Smooth muscle cell (in vitro differentiated cells): ENCODE measurements around the gene FRMPD4. TPM values are rescaled to one million over a fixed set of nuclear protein-coding genes. Genes with fewer than 3 reads are reported as not detected.

Experiments used
- DNase-seq: peaks from one replicate; lab custom pipeline; 2025; ENCODE audit not compliant: unreplicated experiment; lab: John Stamatoyannopoulos, UW
- H2AFZ ChIP-seq: fragments of 200-600 bp; sonication (generic); 2 replicates; pipeline ENCODE4 v1.6.0; 2016; ENCODE audit warnings: antibody characterized with exemption, low read depth, mild to moderate bottlenecking
- H3F3A ChIP-seq: fragments of 200-600 bp; sonication (generic); 2 replicates; pipeline ENCODE4 v1.6.0; 2017; ENCODE audit warnings: antibody characterized with exemption, low read depth
- H3K27ac ChIP-seq: fragments of 200-600 bp; sonication (generic); 2 replicates; pipeline ENCODE4 v1.5.1; 2016; ENCODE audit warnings: low read depth, mild to moderate bottlenecking
- H3K27me3 ChIP-seq: fragments of 200-600 bp; sonication (generic); 2 replicates; pipeline ENCODE4 v1.6.1; 2016; ENCODE audit warnings: low read depth, mild to moderate bottlenecking
- H3K36me3 ChIP-seq: fragments of 200-600 bp; sonication (generic); 2 replicates; pipeline ENCODE4 v1.5.1; 2016; ENCODE audit warnings: low read depth
- H3K4me1 ChIP-seq: fragments of 200-600 bp; sonication (generic); 2 replicates; pipeline ENCODE4 v1.5.1; 2016; ENCODE audit warnings: low read depth
- H3K4me2 ChIP-seq: fragments of 200-600 bp; sonication (generic); 2 replicates; pipeline ENCODE4 v1.6.0; 2016; ENCODE audit warnings: mild to moderate bottlenecking
- H3K4me3 ChIP-seq: fragments of 200-600 bp; sonication (generic); 2 replicates; pipeline ENCODE4 v1.5.1; 2016; ENCODE audit warnings: mild to moderate bottlenecking
- H3K79me2 ChIP-seq: fragments of 200-600 bp; sonication (generic); 2 replicates; pipeline ENCODE4 v1.6.0; 2016; ENCODE audit warnings: low read depth, mild to moderate bottlenecking
- H3K9ac ChIP-seq: fragments of 200-600 bp; sonication (generic); 2 replicates; pipeline ENCODE4 v1.6.0; 2016; ENCODE audit warnings: low read depth
- H3K9me3 ChIP-seq: fragments of 200-600 bp; sonication (generic); replicated peaks from 2 replicates; pipeline ENCODE4 v1.5.1; 2016; ENCODE audit warnings: low read depth
- H4K20me1 ChIP-seq: fragments of 200-600 bp; sonication (generic); 2 replicates; pipeline ENCODE4 v1.6.0; 2016; ENCODE audit warnings: low read depth
- WGBS: methylation state at CpG from one replicate; pipeline ENCODE4 v1.1.7; 2016; ENCODE audit warnings: low lambda C conversion rate; 5-methylcytosine and 5-hydroxymethylcytosine counted together
- polyA plus RNA-seq: library from polyadenylated mRNA; unstranded; fragments of >200 nt; fragmentation: Nextera tagmentation; extraction: Ambion mirVana; gene quantifications from 2 replicates; pipeline ENCODE4 v1.2.1, GENCODE V29; 2016
- total RNA-seq: library from RNA; depleted of rRNA; stranded (reverse); fragments of >200 nt; gene quantifications from 2 replicates; pipeline ENCODE4 v1.2.3, GENCODE V29; 2014
- TF ChIP-seq, protein P1 (sequence below): fragments of 200-600 bp; sonication (generic); IDR thresholded peaks from 2 replicates; pipeline ENCODE4 v1.5.1; 2017; ENCODE audit warnings: borderline replicate concordance, mild to moderate bottlenecking, antibody characterized with exemption; ENCODE audit not compliant: insufficient read depth, poor library complexity, severe bottlenecking

Gene FRMPD4
- total and polyA plus RNA-seq, 2 experiments from 2014 or later: 0.13 TPM; not detected in 1

DNA sequence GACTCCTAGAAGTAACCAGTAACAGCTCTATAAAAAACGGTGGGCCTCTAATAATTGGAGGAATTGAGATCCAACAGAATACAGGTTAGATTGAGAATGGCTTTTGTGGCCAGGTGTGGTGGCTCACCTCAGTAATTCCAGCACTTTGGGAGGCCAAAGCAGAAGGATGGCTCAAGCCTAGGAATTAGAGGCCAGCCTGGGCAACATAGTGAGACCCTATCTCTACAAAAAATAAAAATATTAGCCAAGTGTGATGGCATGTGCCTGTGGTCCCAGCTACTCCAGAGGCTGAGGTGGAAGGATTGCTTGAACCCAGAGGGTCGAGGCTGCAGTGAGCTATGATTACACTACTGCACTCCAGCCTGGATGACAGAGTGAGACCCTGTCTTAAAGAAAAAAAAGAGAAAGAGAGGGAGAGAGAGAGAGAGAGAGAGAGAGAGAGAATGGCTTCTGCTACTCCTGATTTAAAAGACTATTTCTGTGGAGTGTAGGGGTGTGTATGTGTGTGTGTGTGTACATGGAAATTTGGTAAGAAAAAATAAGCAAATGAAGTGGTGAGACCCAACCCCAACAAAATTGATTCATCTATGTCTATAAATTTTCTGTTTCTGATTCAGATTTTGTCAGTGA is 89.3 kb downstream of the FRMPD4 start:
- H2AFZ ChIP-seq: no peak overlapping the region
- no peaks in the 10 kb centered on the region for H4K20me1 ChIP-seq
- no peak overlapping the region for H3K9ac ChIP-seq
- TF ChIP-seq, protein P1, sequence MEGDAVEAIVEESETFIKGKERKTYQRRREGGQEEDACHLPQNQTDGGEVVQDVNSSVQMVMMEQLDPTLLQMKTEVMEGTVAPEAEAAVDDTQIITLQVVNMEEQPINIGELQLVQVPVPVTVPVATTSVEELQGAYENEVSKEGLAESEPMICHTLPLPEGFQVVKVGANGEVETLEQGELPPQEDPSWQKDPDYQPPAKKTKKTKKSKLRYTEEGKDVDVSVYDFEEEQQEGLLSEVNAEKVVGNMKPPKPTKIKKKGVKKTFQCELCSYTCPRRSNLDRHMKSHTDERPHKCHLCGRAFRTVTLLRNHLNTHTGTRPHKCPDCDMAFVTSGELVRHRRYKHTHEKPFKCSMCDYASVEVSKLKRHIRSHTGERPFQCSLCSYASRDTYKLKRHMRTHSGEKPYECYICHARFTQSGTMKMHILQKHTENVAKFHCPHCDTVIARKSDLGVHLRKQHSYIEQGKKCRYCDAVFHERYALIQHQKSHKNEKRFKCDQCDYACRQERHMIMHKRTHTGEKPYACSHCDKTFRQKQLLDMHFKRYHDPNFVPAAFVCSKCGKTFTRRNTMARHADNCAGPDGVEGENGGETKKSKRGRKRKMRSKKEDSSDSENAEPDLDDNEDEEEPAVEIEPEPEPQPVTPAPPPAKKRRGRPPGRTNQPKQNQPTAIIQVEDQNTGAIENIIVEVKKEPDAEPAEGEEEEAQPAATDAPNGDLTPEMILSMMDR: no peak
- no peaks in the 10 kb centered on the region for H3K4me1 ChIP-seq
- no peak overlapping the region for H3K4me2 ChIP-seq
- 69% methylated on average over 2 of the region's 2 CpGs for WGBS
- H3K36me3 ChIP-seq: no peaks in the 10 kb centered on the region
- no peak overlapping the region for H3K4me3 ChIP-seq
- no peaks in the 10 kb centered on the region for H3K9me3 ChIP-seq
- no peaks in the 10 kb centered on the region for H3K27me3 ChIP-seq
- H3F3A ChIP-seq: no peaks in the 10 kb centered on the region
- no peak for DNase-seq
- H3K27ac ChIP-seq: no peak overlapping the region
- H3K79me2 ChIP-seq: no peaks in the 10 kb centered on the region

DNA sequence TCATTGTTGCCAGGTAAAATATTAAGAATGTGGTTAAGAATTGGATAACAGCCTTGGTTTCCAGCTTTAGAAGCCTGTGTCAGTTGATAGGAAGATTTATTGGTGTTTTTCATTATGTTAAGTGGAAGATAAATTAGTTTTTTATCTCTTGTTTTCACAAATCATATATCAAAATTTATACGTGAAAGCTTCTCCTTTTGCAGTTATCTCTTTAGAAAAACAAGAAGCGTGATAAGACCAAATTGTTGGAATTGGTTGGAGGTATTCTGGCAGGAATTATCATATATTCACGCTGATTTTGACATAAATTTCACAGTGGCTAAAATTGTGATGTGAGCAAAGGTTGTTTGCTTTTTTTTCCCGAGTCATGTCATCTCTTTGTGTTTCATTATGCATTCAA is 90.6 kb downstream of the FRMPD4 start:
- Histone ChIP-seq H3F3A (no peaks in the 10 kb centered on the region), H4K20me1 (no peaks in the 10 kb centered on the region), H3K4me1 (no peaks in the 10 kb centered on the region), H3K36me3 (no peaks in the 10 kb centered on the region), H3K9me3 (no peaks in the 10 kb centered on the region), H3K4me2 (no peak overlapping the region), H2AFZ (no peak overlapping the region), H3K27ac (no peak overlapping the region), H3K9ac (no peak overlapping the region), H3K4me3 (no peak overlapping the region), H3K79me2 (no peaks in the 10 kb centered on the region), H3K27me3 (no peaks in the 10 kb centered on the region)
- DNase-seq: no peak
- WGBS: 68% methylated on average over 4 of the region's 4 CpGs
- TF ChIP-seq, protein P1: no peak

DNA sequence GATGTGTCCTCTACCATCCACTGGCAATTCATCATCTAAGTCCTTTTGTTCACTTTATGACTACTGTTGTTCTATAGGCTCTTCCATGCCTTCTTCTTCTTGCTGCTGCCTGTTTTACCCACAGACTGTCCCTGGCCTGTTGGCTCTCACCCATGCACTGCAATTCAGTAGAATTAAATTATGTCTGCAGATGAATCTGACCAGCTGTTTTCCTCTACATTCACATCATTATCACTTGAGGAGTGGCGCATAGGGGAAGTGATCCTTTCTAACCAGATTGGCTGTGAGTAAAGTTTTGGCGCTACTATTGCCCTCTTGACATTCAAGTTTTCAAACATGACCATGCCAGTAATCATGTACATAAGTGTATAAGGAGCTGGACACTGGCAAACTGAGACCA is 91.7 kb downstream of the FRMPD4 start:
- WGBS: 92% methylated on average over 2 of the region's 2 CpGs

More for the DNA sequence above, 91.7 kb downstream of the FRMPD4 start:
- TF ChIP-seq, protein P1: no peak
- no peaks in the 10 kb centered on the region for H3K79me2 ChIP-seq
- H3K27ac ChIP-seq: no peak overlapping the region
- H4K20me1 ChIP-seq: no peaks in the 10 kb centered on the region
- H3K4me3 ChIP-seq: no peak overlapping the region
- no peaks in the 10 kb centered on the region for H3K4me1 ChIP-seq
- H3F3A ChIP-seq: no peaks in the 10 kb centered on the region
- H3K36me3 ChIP-seq: no peaks in the 10 kb centered on the region
- no peak overlapping the region for H2AFZ ChIP-seq
- DNase-seq: no peak
- H3K9me3 ChIP-seq: no peaks in the 10 kb centered on the region
- H3K4me2 ChIP-seq: no peak overlapping the region
- no peaks in the 10 kb centered on the region for H3K27me3 ChIP-seq
- H3K9ac ChIP-seq: no peak overlapping the region
